NOMO-1 treated with dmso at 0.1 percent for 144 hours (cell line): Measurements from ENCODE around the gene RNF227.
A peak's percentile ranks its signal among the peaks of the same experiment; 100 is the strongest.

Source experiments
- DNase-seq: peaks from one replicate; lab custom pipeline; 2025; ENCODE audit not compliant: unreplicated experiment; lab: John Stamatoyannopoulos, UW

RNF227 gene

DNA sequence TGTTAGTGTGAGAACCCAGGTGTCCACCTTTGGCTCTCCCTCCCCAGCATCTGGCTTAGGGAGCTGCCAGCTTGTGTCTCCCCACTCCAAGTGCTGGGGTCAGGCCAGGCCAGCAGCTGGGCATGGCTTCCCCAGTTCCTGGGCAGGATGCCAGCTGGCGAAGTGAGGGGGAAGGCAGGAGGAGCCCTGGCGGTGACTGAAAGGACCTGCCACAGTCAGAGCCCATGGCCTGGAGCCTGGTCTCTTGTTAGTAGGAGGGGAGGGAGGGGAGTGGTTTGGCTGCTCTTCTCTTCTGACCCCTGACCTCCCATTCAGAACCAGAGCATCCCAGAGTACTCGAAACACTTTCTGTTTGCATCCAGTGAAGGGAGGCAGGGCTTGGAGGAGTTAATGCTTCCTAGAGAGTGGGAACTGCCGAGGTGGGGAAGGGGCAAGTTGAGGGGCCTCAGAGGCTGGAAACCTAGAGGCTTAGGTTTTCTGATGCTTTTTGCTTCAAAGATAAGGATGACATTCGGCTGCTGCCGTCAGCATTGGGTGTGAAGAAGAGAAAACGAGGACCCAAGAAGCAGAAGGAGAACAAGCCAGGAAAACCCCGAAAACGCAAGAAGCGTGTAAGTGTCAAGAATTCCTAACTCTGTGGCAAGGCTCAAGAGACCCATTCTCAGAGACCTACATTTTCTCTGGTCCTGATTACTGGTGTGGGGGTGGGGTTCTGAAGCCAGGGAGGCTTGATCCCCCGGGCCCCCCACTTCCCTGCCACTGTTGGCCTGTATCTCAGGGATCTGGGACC is 26.7 kb downstream of the RNF227 start:
- no peak for DNase-seq

DNA sequence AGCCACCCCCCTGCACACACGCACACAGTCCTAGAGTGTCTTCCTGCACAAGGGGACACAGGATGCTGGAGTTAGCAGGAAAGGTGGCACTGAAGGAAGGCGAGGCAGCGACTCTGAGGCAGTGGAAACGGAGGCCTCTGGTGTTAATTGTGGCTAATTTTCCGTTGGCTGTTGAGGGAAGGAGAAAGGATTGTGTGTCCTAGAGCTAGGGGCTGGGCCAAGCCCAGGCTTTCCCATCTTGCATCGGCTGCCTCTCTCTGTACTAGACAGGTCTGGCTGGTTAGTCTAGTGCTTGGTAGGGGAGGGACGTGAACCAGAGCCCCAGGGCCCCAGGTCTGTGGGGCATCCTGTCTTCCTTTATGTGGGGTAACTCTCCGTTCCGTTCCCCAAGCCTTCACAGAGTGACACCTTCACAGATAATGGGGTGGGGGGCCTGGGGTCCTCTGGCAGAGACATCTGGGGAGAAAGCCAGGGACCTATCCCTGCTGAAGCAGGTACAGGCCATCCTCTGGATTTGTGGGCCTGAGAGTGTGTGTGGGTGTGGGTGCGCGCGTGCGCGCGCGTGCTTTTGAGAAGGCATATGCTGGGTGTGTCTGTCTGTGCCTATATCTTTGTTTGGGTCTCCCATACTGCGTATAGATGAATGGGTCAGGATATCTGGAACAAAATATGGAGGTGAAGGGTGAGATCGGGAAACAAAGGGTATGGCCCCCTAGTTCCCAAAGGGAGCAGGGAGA is 27.7 kb downstream of the RNF227 start, which contains the start of gene CHD3:
CHD3 (plus strand) TSS at position 606 of the 737 bp plus-strand sequence. CDS start 212 bp downstream, outside the sequence.
- DNase-seq = no peak

DNA sequence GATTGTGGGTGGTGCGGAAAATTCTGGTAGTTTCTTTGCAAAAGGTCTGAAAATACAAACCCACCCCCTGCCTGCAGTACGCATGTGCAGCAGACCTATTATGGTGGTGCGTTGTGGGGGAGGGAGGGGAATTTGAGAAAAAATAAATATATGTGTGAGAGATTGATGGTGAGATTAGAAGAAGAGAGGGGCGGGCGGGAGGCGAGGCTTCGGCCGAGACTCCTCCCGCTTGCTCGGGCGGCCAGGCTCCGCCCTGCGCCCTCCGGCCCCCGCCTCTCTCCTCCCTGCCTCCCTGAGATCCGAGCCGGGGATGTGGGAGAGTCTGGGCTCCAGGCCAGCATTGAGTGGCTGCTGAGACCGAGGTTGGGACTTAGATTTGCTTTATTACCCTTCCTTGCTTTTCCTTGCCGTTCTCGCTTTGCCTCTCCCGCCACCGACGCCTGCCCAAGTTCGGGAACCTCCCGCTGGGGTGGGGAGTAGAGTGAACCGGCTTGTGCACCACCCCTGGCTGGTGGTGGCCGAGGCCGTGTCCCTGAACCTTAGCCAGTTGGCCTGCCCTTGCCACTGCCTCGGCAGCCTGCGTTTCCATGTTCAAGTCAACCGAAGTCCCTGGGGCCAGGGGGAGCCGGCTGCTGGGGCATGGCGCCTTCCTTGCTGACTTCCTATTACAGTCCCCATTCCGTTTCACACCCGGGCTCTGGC is 28.5 kb downstream of the RNF227 start:
- peak; percentile 96 for DNase-seq

DNA sequence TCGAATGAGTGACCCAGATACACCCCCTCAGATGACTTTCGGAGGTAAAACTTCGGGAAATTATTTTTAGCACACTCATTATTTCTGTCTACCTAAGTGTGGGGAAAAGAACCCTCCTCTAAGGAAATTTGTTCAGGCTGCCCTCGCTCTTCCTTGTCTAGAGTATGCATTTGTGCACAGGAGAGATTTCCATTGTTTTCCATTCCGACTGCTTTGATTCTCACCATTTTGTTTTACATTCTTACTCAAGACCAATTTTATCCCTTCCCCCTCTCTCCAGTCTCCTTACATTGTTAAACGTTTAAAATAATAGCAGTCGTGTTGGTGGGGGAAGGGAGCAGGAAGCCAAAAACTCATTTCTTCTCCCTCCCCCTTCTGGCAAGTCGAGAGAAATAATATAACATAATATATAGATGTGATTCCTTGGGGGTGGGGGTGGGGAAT is 29.0 kb downstream of the RNF227 start:
- DNase-seq = peak; percentile 96

DNA sequence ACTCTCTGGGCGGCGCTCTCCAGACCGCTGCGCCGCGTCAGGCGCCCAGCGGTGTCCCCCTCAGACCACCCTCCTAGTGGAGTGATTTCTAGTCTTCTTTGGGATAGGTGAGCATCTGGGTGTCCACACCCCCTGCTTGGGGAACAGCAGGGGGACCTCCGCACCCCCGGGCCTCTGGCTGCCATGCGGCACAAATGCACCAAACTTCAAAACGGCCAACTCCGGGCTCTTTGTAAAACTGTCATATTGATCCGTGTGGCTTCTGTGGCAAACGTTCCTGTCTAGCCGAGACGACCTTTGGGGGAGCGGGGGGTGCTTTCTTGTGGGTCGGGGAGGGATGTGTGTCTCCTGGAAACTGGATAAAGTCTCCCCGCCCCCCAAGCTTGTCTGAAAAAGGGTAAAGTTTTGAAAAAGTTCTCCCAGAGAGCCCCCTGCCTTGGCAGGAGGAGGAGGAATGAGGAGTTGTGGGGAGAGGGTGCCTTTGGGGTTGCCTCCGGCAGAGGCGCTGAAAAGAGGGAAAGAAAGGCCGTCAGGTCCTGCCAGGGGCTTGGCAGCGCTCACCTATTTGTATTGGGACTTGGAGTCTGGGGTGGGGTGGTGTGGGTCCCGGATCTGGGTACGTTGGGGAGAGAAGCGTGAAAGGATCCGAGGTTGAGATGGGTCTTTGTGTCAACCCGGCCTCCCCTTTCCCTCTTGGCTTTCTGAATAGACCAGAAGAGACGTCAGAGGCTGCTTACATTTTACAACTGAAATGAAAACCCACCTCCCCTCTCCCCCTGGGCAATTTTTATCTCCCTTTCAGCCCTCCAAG is 29.7 kb downstream of the RNF227 start:
- DNase-seq = no peak

DNA sequence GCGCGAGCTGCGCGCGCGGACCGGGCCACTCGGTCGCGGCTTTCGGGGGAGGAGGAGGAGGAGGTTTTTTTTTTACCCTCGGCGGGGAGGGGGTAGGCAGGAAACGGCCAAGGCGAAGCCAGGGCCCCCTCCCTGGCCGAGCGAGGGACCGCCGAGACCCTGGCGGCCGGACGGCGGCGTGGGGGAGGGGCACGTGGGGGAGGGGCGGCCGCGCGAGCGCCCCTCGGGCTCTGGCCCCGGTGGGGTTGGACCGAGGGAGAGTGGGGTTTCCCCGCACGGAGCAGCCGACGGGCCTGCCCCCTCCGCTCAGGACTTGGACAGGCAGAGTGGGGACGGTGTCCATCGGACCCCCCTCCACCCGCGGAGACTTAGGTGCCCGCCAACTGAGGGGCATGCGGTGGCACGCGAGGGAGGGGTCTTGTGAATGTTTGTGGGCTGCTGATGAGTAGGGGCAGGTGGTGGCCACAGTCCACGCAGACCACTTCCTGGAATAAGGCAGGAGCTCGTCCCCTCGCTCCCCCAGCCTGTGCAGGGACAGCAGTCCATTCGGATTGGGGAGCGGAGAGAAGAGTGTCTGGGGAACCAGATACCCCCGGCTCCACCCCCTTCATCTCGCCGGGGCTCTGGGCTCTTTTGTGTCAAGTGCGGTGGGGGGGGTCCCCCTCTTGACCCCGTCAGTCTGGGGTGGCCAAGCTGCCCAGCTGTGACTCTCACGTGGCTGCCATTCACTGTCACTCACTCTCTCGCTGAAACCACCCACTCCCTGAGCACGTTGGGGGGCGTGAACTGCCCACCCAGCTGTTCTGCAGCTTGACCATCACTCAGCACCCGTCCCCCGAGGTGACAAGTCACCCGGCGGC is 30.5 kb downstream of the RNF227 start:
- DNase-seq = no peak

DNA sequence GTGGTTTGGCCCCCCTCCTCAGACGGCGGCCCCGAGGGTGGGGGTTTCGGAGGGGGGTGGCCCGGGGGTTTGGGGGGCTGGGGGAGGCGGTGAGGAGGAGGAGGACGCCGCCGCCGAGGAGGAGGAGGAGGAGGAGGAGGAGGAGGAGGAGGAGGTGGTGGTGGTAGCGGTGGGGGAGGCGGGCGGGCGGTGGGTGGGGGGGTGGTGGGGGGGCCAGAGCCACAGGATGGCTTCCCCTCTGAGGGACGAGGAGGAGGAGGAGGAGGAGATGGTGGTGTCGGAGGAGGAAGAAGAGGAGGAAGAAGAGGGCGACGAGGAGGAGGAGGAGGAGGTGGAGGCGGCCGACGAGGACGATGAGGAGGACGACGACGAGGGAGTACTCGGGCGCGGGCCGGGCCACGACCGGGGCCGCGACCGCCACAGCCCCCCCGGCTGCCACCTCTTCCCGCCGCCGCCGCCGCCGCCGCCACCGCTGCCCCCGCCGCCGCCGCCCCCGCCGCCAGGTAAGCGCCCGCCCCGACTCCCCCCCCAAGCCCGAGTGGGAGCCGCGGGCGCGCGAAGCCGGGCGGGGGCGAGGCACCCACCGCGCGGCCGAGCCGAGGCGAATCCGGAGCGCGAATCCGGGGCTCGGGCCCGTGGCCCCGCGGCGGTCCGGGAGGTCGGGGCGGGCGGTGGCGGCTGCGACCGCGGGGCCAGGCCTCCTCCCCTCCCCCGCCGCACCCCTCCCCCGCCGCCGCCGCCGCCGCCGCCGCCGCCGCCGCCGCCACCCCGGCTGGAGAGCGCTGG is 31.3 kb downstream of the RNF227 start:
- DNase-seq = no peak

DNA sequence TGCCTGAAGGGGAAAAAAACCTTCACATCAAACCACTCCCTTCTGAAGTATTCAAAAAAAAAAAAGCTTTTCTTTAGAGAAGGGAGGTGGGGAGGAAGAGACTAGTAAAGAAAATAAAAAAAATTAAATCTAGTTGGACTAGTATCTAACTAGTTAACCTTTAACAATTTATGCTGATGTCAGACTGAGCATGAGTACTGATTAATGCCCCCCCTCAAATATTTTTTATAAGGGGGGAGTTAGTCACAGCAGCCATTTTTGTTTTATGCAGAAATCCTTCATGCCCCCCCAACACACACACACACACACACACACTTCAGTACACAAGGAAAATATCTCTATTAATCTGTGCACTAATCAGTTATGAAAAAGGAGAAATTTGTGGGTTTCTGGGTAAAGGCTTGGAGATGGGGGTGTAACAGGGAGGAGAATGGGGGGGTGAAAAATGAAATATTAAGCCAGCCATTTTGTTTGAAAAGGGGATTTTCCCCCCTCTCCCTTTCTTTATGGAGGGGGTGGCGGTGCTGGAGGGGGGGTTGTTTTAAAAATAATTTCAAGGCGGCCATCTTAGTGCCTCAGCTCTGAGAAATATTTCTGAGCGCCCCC is 32.2 kb downstream of the RNF227 start:
- no peak for DNase-seq

DNA sequence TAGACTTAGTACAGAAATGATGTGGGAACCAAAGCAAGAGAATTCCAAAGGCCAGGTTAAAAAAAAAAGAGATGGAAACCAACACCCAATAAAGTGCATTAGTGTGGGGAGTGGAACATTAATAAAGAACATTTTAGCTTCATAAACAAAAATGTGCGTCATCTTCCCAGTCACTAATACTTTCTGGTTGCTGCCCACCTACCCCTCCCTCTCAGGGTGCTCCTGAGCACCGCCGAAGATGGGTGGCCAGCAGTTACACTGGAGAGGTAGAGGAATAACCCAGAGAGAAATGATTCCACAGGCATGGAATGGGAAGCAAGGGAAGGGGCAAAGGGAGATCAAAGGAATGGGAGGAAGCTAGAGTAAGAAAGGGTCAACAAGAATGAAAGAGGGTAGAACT is 33.5 kb downstream of the RNF227 start:
- no peak for DNase-seq

DNA sequence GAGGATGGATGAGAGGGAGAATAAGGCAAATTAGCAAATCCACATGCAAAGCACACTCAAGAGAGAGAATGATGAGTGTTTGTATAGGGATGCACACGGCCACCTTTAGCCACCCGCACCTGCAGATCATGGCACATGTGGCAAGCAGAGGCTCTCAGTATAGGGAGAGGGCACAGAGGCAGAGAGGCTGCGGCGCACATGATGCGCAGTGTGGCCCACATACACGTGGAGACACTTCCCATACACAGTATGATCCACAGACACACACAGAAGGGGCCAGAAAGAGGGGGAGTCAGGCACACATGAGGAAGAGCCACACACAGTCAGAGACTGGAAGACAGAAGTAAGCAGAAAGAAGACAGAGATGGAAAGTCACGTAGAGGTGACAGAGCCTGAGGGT is 34.0 kb downstream of the RNF227 start:
- no peak for DNase-seq

DNA sequence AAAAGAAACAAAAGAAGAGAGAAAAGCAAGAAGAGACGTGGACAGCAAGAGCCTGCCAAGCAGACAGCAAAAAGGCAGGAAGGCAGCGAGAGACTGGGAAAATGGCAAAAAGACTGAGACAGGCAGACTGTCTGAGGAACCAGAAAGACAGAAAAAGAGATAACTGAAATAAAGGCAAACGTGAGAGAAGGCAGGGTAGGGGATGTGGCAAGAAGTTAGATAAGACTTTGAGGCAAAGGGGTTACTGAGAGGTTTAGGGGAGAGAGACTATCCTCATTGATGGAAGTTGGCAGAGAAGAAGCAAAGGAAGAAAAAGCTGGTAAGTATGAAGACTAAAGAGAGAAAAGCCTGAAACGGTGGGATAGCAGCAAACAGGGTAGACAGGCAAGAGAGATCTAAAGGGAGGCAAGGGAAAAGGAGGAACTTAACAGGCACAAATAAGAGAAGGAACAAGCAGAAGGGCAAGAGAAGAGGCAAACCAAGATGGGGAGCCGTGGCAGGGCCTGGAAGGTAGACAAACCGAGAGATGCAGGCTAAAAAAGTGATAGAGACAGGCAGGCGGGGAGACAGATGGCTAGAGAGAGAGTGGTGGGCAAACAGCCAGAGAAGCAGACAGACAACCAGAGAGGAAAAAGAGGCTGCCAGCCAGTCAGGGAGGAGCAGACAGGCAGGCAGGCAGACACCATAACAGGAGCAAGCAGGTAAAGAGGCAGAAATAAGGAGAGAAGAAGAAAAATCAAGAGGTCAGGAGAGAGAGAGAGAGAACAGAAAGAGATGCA is 34.6 kb downstream of the RNF227 start:
- DNase-seq = peak; percentile 29

DNA sequence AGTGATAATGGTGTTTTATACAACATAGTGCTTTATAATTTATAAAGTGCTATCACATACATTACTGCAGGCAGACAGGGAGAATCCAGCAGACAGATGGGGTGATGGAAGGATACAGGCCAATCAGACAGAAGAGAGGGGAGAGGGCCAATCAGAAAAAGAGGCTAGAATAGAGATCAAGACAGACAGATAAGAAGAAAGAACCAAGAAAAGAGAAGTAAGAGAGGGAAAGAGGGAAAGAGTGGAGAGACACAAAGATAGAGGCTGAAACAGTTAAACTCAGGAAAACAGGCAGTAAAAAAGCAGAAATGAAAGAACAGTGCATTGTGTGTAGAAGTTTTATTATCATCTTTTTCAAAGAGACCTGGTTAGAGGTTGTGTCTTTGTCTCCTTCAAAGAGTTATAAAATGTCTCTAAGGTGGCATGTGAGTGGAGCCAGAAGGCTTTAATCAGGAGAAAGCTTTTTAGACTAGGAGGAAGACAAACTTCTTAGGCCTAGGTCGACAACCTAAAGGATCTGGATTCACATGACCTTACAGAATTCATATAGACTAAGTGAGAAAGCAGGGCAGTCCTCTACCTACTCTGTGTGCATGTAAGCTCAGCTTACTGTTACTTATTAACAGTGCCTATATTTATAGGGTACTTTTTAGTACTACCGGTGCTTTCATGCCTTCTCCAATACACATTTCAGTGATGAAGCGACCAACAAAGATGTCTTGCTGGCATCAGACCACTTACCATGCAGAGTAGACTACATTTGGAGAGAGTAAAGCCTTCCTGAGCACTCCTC is 35.8 kb downstream of the RNF227 start:
- peak; percentile 33 for DNase-seq

DNA sequence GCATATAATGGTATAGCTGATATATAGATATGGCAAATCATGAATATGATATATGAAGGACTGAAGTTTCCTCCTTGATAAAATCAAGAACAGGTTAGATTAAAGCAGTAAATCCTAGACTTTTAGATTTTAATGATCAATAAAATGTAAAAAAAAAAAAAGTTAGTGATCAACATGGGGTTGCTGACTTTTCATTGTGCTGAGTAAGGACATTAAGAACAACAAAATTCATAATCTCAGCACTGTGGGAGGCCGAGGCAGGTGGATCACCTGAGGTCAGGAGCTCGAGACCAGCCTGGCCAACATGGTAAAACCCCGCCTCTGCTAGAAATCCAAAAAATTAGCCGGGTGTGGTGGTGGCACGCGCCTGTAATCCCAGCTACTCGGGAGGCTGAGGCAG is 37.9 kb downstream of the RNF227 start:
- DNase-seq = no peak

DNA sequence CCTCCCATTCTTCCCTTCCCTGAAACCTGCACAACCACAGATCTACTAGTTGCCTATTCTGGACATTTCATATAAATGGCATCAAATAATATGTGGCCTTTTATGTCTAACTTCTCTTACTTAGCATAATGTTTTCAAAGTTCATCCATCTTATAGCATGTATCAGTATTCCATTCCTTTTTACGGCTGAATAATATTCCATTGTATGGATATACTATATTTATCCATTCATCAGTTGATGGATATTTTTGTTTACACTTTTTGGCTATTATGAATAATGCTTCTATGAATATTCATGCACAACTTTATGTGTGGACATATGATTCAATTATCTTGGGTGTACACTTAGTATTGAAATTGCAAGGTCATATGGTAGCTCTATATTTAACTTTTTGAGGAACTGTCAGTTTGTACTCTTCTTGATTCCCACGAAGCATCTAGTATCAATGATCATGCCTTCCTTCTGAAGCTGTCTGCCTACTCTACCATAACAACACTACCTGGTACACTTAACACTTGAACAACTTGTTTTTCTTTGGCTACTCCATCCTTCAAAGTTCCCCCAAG is 40.2 kb downstream of the RNF227 start:
- DNase-seq = no peak

DNA sequence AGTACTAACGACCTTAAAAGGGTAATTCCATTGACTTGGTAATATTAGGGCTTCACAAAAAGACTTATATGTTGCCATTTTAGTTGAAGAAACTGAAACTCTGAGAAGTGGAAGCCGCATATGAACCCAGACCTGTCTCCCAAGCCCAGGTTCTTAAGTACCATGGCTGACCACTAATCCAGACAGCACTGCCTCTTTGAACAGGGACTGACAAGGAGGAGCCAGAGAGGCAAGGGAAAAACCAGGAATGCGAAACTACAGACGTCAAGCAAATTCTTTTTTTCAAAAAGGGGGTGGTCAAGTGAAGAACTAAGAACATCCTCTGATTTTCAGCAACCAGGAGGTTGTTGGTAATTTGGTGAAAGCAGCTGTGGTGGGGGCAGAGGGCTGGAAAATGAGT is 43.0 kb downstream of the RNF227 start:
- DNase-seq = no peak

DNA sequence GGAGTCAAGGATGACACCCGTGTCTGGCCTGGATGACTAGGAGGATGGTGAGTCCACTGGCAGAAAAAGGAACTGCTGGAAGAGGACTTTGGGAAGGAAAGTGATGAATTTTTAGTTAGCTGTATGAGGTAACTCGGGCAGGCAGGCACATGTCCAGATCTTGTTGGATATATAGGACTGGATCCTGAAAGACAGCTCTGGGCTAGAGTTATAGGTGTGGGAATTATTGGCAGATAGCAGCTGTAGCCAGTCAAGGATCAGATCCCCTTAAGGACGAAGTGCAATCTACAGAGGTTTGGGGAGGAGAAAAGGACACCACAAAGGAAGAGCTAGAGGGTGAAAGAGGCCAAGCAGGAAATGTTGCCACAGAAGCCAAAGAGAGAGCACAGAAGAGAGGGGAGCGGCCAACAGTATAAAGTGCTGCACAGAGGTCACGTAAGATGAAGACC is 48.2 kb downstream of the RNF227 start:
- peak; percentile 61 for DNase-seq
